ENCODE data around the gene VPS26A.

The VPS26A gene

GRCh38 chr10:69218831-69219230 lies 94.9 kb downstream of the VPS26A start:
- no peak overlapping the region for H3K4me3 ChIP-seq (ENCODE audit: low read depth, low read length)
- no peak for TF ChIP-seq CTCF (IDR thresholded peaks at IDR 0.05; ENCODE audit: low read depth, low read length)

DNA sequence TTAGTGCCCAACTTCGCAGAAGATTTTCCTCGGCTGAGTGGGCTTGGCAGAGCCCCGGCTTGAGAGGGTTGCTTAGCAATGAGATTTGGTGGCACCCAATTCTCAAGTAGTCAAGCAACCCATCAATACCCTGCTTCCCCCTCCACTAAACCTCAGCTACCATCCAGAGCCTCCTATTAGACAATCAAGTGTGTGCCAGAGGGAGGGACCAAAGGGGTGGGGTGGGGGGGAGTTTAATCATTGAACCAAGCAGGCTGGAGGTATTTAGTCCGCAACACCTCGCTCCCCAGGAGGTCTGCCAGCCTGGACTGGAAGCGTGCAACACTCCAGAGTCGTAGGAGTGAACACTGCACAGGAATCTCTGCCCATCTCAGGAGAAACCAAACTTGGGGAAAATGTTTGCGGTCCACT lies 96.1 kb downstream of the VPS26A start, which contains the start of gene HKDC1:
Gene HKDC1 (plus strand): TSS at position 292 of the 411 bp plus-strand sequence. CDS start 104 bp downstream, at position 396.
- no peak within 1 kb of the TSS for H3K4me3 ChIP-seq (ENCODE audit: low read depth, low read length)

GRCh38 chr10:69220507-69220906 lies 96.5 kb downstream of the VPS26A start:
- H3K4me3 ChIP-seq (ENCODE audit: low read depth, low read length) = no peak overlapping the region
- TF ChIP-seq CTCF (IDR thresholded peaks at IDR 0.05; ENCODE audit: low read depth, low read length) = no peak

More for the DNA sequence above, 96.1 kb downstream of the VPS26A start, which contains the start of gene HKDC1:
- no peak for TF ChIP-seq CTCF (IDR thresholded peaks at IDR 0.05; ENCODE audit: low read depth, low read length)
